ENCODE measurements around the gene AGXT.

AGXT gene

GRCh38 chr2:240869956-240870875, 1.6 kb downstream of the AGXT start:
- no peak for DNase-seq

GRCh38 chr2:240871071-240871958, 2.7 kb downstream of the AGXT start:
- DNase-seq = no peak

GRCh38 chr2:240872317-240873097, 3.9 kb downstream of the AGXT start:
- no peak for DNase-seq

- DNase-seq = no peak
Measured at GRCh38 chr2:240873098-240873788, 4.6 kb downstream of the AGXT start.

- DNase-seq = no peak
Measured at GRCh38 chr2:240873805-240874714, 5.4 kb downstream of the AGXT start.

GRCh38 chr2:240874715-240875227, 6.1 kb downstream of the AGXT start:
- no peak for DNase-seq

GRCh38 chr2:240875228-240876034, 6.8 kb downstream of the AGXT start:
- DNase-seq = no peak

- DNase-seq = no peak
Measured at GRCh38 chr2:240876035-240876474, 7.4 kb downstream of the AGXT start.

- DNase-seq = no peak
Measured at GRCh38 chr2:240876475-240877251, 8.0 kb downstream of the AGXT start.

- DNase-seq = no peak
Measured at GRCh38 chr2:240877460-240878340, 9.1 kb downstream of the AGXT start.

- DNase-seq = no peak
Measured at GRCh38 chr2:240878341-240878936, 9.8 kb downstream of the AGXT start.

- no peak for DNase-seq
Measured at GRCh38 chr2:240879105-240879504, 10.5 kb downstream of the AGXT start.

- DNase-seq = peak; percentile 26
Measured at GRCh38 chr2:240881913-240882312, 13.3 kb downstream of the AGXT start.

- no peak for DNase-seq
Measured at GRCh38 chr2:240884221-240884620, 15.6 kb downstream of the AGXT start.

- no peak for DNase-seq
Measured at GRCh38 chr2:240884745-240885144, 16.1 kb downstream of the AGXT start.

- DNase-seq = no peak
Measured at GRCh38 chr2:240885566-240885965, 16.9 kb downstream of the AGXT start.

- no peak for DNase-seq
Measured at GRCh38 chr2:240886023-240886565, 17.5 kb downstream of the AGXT start.
